SK-N-SH treated with all-trans-retinoic acid at 6 μM for 48 hours (cell line): ENCODE measurements around the gene GPC5.

Experiments used
- ATAC-seq: fragments of 200-7000 bp; cut with Tn5 transposase; 3 replicates; pipeline ENCODE4 v1.9.1; 2020; ENCODE audit warnings: mild to moderate bottlenecking, moderate library complexity
- BACH2 ChIP-seq: fragments of 250-450 bp; sonication (Bioruptor Pico); IDR thresholded peaks from 2 replicates; pipeline ENCODE4 v1.9.0; 2021; ENCODE audit warnings: mild to moderate bottlenecking, borderline replicate concordance
- CSDC2 ChIP-seq: fragments of 250-450 bp; sonication (Bioruptor Pico); IDR thresholded peaks from 2 replicates; pipeline ENCODE4 v1.5.0; 2020; ENCODE audit warnings: mild to moderate bottlenecking, moderate library complexity
- ESRRG ChIP-seq: fragments of 250-450 bp; sonication (Bioruptor Pico); IDR thresholded peaks from 2 replicates; pipeline ENCODE4 v1.6.1; 2021; ENCODE audit warnings: mild to moderate bottlenecking
- OSR1 ChIP-seq: fragments of 250-450 bp; sonication (Bioruptor Pico); IDR thresholded peaks from 2 replicates; pipeline ENCODE4 v1.8.0; 2022; ENCODE audit warnings: moderate library complexity, mild to moderate bottlenecking, inconsistent platforms
- PPARA ChIP-seq: fragments of 250-450 bp; sonication (Bioruptor Pico); IDR thresholded peaks from 2 replicates; pipeline ENCODE4 v1.5.0; 2020; ENCODE audit warnings: mild to moderate bottlenecking, borderline replicate concordance
- RARB ChIP-seq: fragments of 250-450 bp; sonication (Bioruptor Pico); IDR thresholded peaks from 2 replicates; pipeline ENCODE4 v1.8.0; 2021; ENCODE audit warnings: mild to moderate bottlenecking, moderate library complexity
- SNAI2 ChIP-seq: fragments of 250-450 bp; sonication (Bioruptor Pico); IDR thresholded peaks from 2 replicates; pipeline ENCODE4 v1.5.0; 2020; ENCODE audit warnings: mild to moderate bottlenecking, moderate library complexity
- TCF4 ChIP-seq: fragments of 250-450 bp; sonication (Bioruptor Pico); IDR thresholded peaks from 2 replicates; pipeline ENCODE4 v1.8.0; 2021; ENCODE audit warnings: mild to moderate bottlenecking, moderate library complexity, borderline replicate concordance
- TOX ChIP-seq: fragments of 250-450 bp; sonication (Bioruptor Pico); IDR thresholded peaks from 2 replicates; pipeline ENCODE4 v1.8.0; 2021; ENCODE audit warnings: mild to moderate bottlenecking, moderate library complexity, borderline replicate concordance
- ZC3H10 ChIP-seq: fragments of 250-450 bp; sonication (Bioruptor Pico); IDR thresholded peaks from 2 replicates; pipeline ENCODE4 v1.5.1; 2021; ENCODE audit warnings: mild to moderate bottlenecking, moderate library complexity
- ZFP3 ChIP-seq: fragments of 250-450 bp; sonication (Bioruptor Pico); IDR thresholded peaks from 2 replicates; pipeline ENCODE4 v1.5.0; 2020; ENCODE audit warnings: mild to moderate bottlenecking, moderate library complexity
- ZNF565 ChIP-seq: fragments of 450-650 bp; formaldehyde crosslinking; conservative IDR thresholded peaks from 2 replicates; pipeline ENCODE4 v1.5.0; 2020; ENCODE audit warnings: low read depth, mild to moderate bottlenecking, moderate library complexity
- ZNF8 ChIP-seq: fragments of 450-650 bp; formaldehyde crosslinking; IDR thresholded peaks from 2 replicates; pipeline ENCODE4 v1.5.0; 2020; ENCODE audit warnings: mild to moderate bottlenecking, moderate library complexity
- TF ChIP-seq, protein P1 (sequence below): fragments of 250-450 bp; sonication (Bioruptor Pico); IDR thresholded peaks from 2 replicates; pipeline ENCODE4 v1.5.1; 2021; ENCODE audit warnings: mild to moderate bottlenecking, moderate library complexity
- TF ChIP-seq, protein P2 (sequence below): fragments of 250-450 bp; sonication (Bioruptor Pico); IDR thresholded peaks from 2 replicates; pipeline ENCODE4 v1.5.1; 2020; ENCODE audit warnings: low read depth, mild to moderate bottlenecking, moderate library complexity
- TF ChIP-seq, protein P3 (sequence below): fragments of 250-450 bp; sonication (Bioruptor Pico); IDR thresholded peaks from 2 replicates; pipeline ENCODE4 v1.8.0; 2021; ENCODE audit warnings: low read depth, mild to moderate bottlenecking, moderate library complexity, borderline replicate concordance
- TF ChIP-seq, protein P4 (sequence below): fragments of 250-450 bp; sonication (Bioruptor Pico); IDR thresholded peaks from 2 replicates; pipeline ENCODE4 v1.5.0; 2020; ENCODE audit warnings: mild to moderate bottlenecking, moderate library complexity

The GPC5 gene

DNA sequence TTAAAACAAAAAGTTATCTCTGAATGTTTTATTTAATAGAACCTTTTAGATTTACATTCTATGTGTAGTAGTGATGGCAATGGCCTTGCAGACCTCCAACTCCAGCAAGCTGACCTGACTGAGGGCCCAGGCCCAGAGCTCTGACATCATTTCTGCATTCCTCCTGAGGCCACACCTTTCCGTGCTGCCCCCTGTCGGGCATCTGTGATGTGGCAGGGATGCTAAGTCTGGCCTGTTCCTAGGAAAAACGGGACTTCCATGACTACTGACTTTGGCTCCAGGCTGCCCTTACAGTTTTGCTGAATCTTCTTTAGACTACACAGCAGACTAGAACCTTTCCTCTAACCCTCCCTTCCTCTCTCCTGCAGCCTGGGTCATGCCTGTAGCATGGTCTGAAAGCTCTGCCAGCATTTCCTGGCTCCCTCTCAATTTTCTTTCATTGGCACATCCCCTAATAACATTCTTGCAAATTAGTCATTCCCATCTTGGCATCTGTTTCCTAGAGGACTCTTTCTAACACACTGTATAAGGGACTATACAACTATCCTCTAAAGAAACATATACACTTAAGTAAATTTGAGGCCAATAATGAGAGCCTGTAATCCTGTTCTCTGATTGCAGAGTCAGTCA, 249.1 kb downstream of the GPC5 start:
- no peak for TF ChIP-seq ZNF565 (CRISPR knock-in tag)
- no peak for TF ChIP-seq RARB (CRISPR knock-in tag)
- no peak for TF ChIP-seq BACH2 (CRISPR knock-in tag)
- TF ChIP-seq TCF4 (CRISPR knock-in tag), result no peak
- peak; percentile 89 for ATAC-seq

DNA sequence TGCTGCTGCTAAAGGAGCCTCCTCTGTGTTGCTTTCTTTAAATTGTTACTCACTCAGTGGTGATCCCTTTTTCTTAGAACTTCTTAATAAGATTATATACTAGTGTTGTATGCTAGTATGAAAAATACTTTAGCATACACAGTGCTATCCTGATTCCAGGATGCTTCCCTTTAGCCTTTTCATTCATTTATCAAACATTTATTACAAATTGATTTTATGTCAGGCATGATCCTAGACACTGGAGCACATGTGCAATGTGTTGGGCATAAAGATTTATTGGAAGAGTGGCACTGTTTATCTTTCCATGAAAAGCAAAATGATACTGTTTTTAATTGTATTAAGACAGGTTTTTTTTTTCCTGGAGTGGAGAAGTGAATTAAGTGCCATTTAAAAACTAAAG, 249.6 kb downstream of the GPC5 start:
- TF ChIP-seq OSR1, result no peak
- TF ChIP-seq PPARA (CRISPR knock-in tag), result no peak
- TF ChIP-seq SNAI2 (CRISPR knock-in tag), result no peak
- TF ChIP-seq, protein P1, sequence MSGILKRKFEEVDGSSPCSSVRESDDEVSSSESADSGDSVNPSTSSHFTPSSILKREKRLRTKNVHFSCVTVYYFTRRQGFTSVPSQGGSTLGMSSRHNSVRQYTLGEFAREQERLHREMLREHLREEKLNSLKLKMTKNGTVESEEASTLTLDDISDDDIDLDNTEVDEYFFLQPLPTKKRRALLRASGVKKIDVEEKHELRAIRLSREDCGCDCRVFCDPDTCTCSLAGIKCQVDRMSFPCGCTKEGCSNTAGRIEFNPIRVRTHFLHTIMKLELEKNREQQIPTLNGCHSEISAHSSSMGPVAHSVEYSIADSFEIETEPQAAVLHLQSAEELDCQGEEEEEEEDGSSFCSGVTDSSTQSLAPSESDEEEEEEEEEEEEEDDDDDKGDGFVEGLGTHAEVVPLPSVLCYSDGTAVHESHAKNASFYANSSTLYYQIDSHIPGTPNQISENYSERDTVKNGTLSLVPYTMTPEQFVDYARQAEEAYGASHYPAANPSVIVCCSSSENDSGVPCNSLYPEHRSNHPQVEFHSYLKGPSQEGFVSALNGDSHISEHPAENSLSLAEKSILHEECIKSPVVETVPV, result no peak
- no peak for TF ChIP-seq ZFP3 (CRISPR knock-in tag)
- TF ChIP-seq, protein P2, sequence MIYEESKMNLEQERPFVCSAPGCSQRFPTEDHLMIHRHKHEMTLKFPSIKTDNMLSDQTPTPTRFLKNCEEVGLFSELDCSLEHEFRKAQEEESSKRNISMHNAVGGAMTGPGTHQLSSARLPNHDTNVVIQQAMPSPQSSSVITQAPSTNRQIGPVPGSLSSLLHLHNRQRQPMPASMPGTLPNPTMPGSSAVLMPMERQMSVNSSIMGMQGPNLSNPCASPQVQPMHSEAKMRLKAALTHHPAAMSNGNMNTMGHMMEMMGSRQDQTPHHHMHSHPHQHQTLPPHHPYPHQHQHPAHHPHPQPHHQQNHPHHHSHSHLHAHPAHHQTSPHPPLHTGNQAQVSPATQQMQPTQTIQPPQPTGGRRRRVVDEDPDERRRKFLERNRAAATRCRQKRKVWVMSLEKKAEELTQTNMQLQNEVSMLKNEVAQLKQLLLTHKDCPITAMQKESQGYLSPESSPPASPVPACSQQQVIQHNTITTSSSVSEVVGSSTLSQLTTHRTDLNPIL (CRISPR knock-in tag), result no peak
- no peak for ATAC-seq

DNA sequence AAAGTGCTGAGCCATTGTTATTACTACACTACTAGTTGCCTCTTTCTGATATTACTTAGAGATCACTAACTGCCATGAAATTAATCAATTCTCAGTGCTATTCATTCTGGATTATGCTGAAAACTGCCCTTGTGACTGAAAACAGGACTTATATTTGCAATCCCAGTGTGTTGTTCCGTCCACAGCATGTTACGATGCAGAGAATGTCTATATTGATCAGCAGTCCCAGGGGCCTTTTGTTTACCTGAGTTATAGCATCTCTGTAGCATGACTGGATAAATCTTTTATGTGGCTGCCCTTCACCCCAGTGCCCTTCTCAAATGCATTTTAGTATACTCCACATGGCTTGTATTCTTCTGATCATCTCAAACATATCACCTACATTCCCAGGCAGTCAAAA, 251.0 kb downstream of the GPC5 start:
- TF ChIP-seq TOX (CRISPR knock-in tag), result no peak
- TF ChIP-seq, protein P3, sequence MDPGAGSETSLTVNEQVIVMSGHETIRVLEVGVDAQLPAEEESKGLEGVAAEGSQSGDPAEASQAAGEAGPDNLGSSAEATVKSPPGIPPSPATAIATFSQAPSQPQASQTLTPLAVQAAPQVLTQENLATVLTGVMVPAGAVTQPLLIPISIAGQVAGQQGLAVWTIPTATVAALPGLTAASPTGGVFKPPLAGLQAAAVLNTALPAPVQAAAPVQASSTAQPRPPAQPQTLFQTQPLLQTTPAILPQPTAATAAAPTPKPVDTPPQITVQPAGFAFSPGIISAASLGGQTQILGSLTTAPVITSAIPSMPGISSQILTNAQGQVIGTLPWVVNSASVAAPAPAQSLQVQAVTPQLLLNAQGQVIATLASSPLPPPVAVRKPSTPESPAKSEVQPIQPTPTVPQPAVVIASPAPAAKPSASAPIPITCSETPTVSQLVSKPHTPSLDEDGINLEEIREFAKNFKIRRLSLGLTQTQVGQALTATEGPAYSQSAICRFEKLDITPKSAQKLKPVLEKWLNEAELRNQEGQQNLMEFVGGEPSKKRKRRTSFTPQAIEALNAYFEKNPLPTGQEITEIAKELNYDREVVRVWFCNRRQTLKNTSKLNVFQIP, result no peak
- TF ChIP-seq TCF4 (CRISPR knock-in tag), result no peak
- no peak for TF ChIP-seq ZC3H10 (CRISPR knock-in tag)
- TF ChIP-seq ESRRG, result no peak
- TF ChIP-seq, protein P2 (CRISPR knock-in tag), result no peak
- TF ChIP-seq, protein P4, sequence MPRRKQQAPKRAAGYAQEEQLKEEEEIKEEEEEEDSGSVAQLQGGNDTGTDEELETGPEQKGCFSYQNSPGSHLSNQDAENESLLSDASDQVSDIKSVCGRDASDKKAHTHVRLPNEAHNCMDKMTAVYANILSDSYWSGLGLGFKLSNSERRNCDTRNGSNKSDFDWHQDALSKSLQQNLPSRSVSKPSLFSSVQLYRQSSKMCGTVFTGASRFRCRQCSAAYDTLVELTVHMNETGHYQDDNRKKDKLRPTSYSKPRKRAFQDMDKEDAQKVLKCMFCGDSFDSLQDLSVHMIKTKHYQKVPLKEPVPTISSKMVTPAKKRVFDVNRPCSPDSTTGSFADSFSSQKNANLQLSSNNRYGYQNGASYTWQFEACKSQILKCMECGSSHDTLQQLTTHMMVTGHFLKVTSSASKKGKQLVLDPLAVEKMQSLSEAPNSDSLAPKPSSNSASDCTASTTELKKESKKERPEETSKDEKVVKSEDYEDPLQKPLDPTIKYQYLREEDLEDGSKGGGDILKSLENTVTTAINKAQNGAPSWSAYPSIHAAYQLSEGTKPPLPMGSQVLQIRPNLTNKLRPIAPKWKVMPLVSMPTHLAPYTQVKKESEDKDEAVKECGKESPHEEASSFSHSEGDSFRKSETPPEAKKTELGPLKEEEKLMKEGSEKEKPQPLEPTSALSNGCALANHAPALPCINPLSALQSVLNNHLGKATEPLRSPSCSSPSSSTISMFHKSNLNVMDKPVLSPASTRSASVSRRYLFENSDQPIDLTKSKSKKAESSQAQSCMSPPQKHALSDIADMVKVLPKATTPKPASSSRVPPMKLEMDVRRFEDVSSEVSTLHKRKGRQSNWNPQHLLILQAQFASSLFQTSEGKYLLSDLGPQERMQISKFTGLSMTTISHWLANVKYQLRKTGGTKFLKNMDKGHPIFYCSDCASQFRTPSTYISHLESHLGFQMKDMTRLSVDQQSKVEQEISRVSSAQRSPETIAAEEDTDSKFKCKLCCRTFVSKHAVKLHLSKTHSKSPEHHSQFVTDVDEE (CRISPR knock-in tag), result no peak
- no peak for TF ChIP-seq CSDC2
- TF ChIP-seq SNAI2 (CRISPR knock-in tag), result no peak
- ATAC-seq, result no peak

DNA sequence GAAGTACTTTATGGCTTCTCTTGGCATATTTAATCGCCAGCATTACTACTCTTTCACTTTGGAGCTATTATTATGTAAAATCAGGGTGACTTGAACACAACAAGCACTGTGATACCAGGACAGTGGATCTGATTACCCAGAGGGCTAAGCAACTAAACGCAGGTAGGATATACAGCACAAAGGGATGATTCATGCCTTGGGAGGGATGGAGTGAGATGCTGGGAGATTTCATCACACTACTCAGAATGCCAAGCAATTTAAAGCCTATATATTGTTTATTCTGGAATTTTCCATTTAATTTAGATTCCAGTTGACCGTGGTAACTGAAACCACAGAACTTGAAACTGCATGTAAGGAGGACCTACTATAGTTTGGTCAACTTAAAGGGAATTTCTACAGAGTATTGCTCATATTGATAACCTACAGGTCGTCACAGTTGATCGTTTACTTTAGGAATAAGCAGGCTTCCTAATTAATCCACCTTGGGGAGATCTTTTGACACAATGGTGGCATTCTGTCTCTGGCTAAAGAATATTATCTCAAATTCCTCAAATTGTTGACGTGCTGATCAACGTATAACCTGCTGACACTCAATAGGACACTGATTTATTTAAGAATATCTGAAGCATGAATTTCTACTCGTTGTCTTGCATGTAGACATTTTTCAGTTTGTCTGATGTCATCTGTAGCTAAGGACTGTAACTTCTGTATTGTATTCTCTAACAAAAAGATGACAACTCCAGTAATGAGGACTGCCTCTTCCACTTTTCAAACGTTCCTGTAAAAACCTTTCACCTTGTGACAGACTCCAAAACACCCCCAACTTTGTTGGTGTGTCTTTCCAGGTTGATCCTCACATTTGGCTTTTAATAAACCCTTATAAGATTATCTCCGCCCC, 254.2 kb downstream of the GPC5 start:
- ATAC-seq, result no peak
- TF ChIP-seq OSR1 (no peak), ZNF8 (no peak), ZFP3 (CRISPR knock-in tag) (no peak), TCF4 (CRISPR knock-in tag) (no peak), SNAI2 (CRISPR knock-in tag) (no peak)
